ENCODE measurements around the gene MPC1L. TPM values are rescaled to one million over a fixed set of nuclear protein-coding genes. Genes with fewer than 3 reads are reported as not detected.

The MPC1L gene
- total and polyA plus RNA-seq, 12 donors = not detected

DNA sequence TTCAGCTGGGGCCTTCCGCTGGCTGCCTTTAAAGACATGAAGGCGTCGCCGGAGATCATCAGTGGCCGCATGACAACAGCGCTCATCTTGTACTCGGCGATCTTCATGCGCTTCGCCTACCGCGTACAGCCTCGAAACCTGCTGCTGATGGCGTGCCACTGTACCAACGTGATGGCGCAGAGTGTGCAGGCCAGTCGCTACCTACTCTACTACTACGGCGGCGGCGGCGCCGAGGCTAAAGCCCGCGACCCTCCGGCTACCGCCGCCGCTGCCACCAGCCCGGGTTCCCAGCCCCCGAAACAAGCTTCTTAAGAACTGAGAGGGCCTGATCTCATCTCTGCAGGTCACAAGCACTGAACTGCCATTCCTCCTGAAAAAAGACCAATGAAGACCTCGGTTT lies 437 bp downstream of the MPC1L start:
- Histone ChIP-seq H3K4me3 (no peak overlapping the region), H3K4me1 (no peaks in the 10 kb centered on the region), H3K9me3 (peaks cover 0 to 11% (median 0%) of the 10 kb centered on the region in 11 donors), H3K27ac (no peak overlapping the region), H3K36me3 (peaks cover 0 to 26% (median 0%) of the 10 kb centered on the region in 9 donors), H3K27me3 (peaks cover 0 to 53% (median 0%) of the 10 kb centered on the region in 7 donors)
- ATAC-seq (no peak), DNase-seq (no peak)
- intact Hi-C loops (cut with DNase I) = no loop called here
- WGBS, 2 donors = 89 to 92% methylated on average over 30 to 32 of the region's 32 CpGs
- TF ChIP-seq, protein P1, sequence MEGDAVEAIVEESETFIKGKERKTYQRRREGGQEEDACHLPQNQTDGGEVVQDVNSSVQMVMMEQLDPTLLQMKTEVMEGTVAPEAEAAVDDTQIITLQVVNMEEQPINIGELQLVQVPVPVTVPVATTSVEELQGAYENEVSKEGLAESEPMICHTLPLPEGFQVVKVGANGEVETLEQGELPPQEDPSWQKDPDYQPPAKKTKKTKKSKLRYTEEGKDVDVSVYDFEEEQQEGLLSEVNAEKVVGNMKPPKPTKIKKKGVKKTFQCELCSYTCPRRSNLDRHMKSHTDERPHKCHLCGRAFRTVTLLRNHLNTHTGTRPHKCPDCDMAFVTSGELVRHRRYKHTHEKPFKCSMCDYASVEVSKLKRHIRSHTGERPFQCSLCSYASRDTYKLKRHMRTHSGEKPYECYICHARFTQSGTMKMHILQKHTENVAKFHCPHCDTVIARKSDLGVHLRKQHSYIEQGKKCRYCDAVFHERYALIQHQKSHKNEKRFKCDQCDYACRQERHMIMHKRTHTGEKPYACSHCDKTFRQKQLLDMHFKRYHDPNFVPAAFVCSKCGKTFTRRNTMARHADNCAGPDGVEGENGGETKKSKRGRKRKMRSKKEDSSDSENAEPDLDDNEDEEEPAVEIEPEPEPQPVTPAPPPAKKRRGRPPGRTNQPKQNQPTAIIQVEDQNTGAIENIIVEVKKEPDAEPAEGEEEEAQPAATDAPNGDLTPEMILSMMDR (IDR thresholded peaks at IDR 0.05) = no peak

DNA sequence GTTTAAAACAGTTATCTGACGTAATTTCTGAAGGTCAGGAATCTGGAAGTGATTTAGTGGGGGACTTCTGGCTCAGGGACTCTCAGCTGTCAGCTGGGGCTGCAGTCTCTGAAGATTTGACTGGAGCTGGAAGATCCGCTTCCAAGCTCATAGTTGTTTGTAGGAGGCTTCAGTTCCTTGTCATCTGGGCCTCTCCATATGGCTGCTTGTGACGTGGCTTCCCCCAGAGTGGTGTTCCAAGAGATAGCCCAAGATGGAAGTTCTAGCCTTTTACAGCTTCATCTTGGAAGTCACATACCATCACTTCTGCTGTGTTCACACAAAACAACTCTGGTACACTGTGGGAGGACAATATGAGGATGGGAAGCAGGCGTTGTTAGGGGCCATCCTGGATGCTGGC lies 2.1 kb downstream of the MPC1L start:
- TF ChIP-seq, protein P1 (IDR thresholded peaks at IDR 0.05) = no peak

DNA sequence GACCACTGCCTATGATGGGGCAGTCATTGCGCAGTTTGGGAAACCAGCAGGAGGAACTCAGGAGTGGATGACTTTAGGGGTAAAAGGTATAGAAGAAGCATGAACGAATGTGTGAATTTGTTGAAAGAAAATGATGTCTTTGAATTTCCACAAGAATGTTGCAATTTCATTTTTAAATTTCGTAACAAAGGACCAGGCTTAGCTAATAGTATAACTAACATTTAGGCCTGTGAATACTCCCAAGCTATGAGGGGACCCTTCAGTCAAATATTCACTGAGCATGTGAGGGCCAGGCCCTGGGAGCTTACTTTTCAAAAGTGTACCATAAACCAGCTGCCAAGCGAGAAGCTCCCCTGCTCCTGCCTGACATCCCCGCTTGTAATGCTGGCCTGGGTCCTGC lies 5.3 kb downstream of the MPC1L start:
- Histone ChIP-seq H3K36me3 (peaks cover 0 to 75% (median 7%) of the 10 kb centered on the region in 9 donors), H3K4me3 (no peak overlapping the region), H3K4me1 (no peaks in the 10 kb centered on the region), H3K27ac (no peak overlapping the region), H3K27me3 (peaks cover 0 to 31% (median 0%) of the 10 kb centered on the region in 7 donors), H3K9me3 (peaks cover 0 to 5% (median 0%) of the 10 kb centered on the region in 11 donors)
- intact Hi-C loops (cut with DNase I) = no loop called here
- no peak for DNase-seq
- no peak for ATAC-seq
- WGBS, 2 donors = 88 to 91% methylated on average over 5 of the region's 5 CpGs
- TF ChIP-seq, protein P1 (IDR thresholded peaks at IDR 0.05) = no peak

More for the DNA sequence above, 2.1 kb downstream of the MPC1L start:
- no peaks in the 10 kb centered on the region for H3K4me1 ChIP-seq
- H3K4me3 ChIP-seq = no peak overlapping the region
- H3K27ac ChIP-seq = no peak overlapping the region
- H3K27me3 ChIP-seq = peaks cover 0 to 36% (median 0%) of the 10 kb centered on the region in 7 donors
- 71 to 74% methylated on average over 4 of the region's 4 CpGs for WGBS, 2 donors
- peaks cover 0 to 11% (median 0%) of the 10 kb centered on the region in 11 donors for H3K9me3 ChIP-seq
- ATAC-seq = no peak
- intact Hi-C loops (cut with DNase I) = loop anchor here in 1 of 10 donors (1.0 kb wide), 1 partner anchor 12 kb away; no protein-coding TSS in a partner anchor
- peaks cover 0 to 42% (median 7%) of the 10 kb centered on the region in 9 donors for H3K36me3 ChIP-seq
- DNase-seq = no peak

DNA sequence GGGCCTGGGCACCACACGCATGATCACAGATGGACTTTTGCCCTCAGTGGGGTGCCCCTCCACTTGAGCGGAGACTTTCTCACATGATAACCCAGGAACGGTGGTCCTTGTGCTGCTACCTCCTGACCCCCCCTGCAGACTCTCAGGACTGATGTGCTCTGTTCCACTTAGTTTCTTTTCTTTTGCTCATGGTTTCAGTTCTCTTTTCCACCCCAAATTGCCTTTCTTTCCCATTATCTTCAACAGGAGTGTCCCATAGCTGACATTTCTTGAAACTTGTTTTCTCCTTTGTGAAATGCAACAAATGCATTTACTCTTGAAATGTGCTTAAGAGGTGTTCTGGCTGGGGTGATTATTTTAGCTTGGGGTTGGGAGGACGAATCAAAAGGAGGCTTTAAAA lies 9.0 kb downstream of the MPC1L start:
- Histone ChIP-seq H3K9me3 (no peaks in the 10 kb centered on the region), H3K4me3 (no peak overlapping the region), H3K4me1 (no peaks in the 10 kb centered on the region), H3K36me3 (peaks cover 0 to 100% (median 7%) of the 10 kb centered on the region in 9 donors), H3K27ac (no peak overlapping the region), H3K27me3 (peaks cover 0 to 35% (median 0%) of the 10 kb centered on the region in 7 donors)
- TF ChIP-seq, protein P1 (IDR thresholded peaks at IDR 0.05) = no peak
- no peak for DNase-seq
- intact Hi-C loops (cut with DNase I) = no loop called here
- 83 to 85% methylated on average over 4 of the region's 4 CpGs for WGBS, 2 donors
- ATAC-seq = no peak
